Tibial artery (tissue), 4 donors: ENCODE results near the gene PTPN2.

ENCODE experiments used
- DNase-seq, 2 donors: peaks; one replicate each; pipeline ENCODE4 v3.0.0-alpha.2; 2019
- H3K27ac ChIP-seq, 2 donors: fragments of 200-600 bp; sonication (generic) in 1 of 2; 1 replicate in 1 of 2; 2 replicates in 1 of 2; pipeline ENCODE4 v1.5.1; 2018 to 2019; ENCODE audit warnings: mild to moderate bottlenecking in 1 of 2
- H3K27me3 ChIP-seq, 2 donors: fragments of 200-600 bp; sonication (generic) in 1 of 2; one replicate each; pipeline versions ENCODE4 v1.5.1 to v1.6.0; 2016 to 2019
- H3K36me3 ChIP-seq, 3 donors: fragments of 200-600 bp; sonication (generic) in 2 of 3; one replicate each; pipeline ENCODE4 v1.5.1; 2016 to 2019; ENCODE audit warnings: mild to moderate bottlenecking in 2 of 3
- H3K4me1 ChIP-seq, 4 donors: fragments of 200-600 bp; sonication (generic) in 2 of 4; 1 replicate in 3 of 4; 2 replicates in 1 of 4; pipeline ENCODE4 v1.5.1; 2016 to 2019
- H3K4me3 ChIP-seq, 2 donors: fragments of 200-600 bp; sonication (generic) in 1 of 2; 1 replicate in 1 of 2; 2 replicates in 1 of 2; pipeline ENCODE4 v1.5.1; 2018 to 2019; ENCODE audit warnings: mild to moderate bottlenecking in 2 of 2
- H3K9me3 ChIP-seq, 3 donors: fragments of 200-600 bp; sonication (generic) in 1 of 3; one replicate each; pipeline ENCODE4 v1.5.1; 2016 to 2019
- CTCF ChIP-seq, 2 experiments: fragments of 200-600 bp in 1 of 2; fragments of 450-650 bp in 1 of 2; IDR thresholded peaks; one replicate each; pipeline ENCODE4 v1.5.1; 2017 to 2019; ENCODE audit warnings: antibody characterized with exemption in 2 of 2, mild to moderate bottlenecking in 1 of 2, moderate library complexity in 1 of 2
- intact Hi-C: fragments of 100-400 bp; cut with DNase I; formaldehyde crosslinking; loops from one replicate; pipeline ENCODE4 v1.15.0; 2023; ENCODE audit warnings: low total_unique reads

The PTPN2 gene

GRCh38 chr18:12848405-12848804, 35.6 kb downstream of the PTPN2 start:
- DNase-seq = no peak
- Histone ChIP-seq H3K4me3 (no peak overlapping the region), H3K4me1 (no peaks in the 10 kb centered on the region), H3K36me3 (no peaks in the 10 kb centered on the region), H3K27ac (no peak overlapping the region), H3K27me3 (no peaks in the 10 kb centered on the region), H3K9me3 (no peaks in the 10 kb centered on the region)
- intact Hi-C loops = no loop called here
- TF ChIP-seq CTCF (IDR thresholded peaks at IDR 0.05) = no peak

- no peaks in the 10 kb centered on the region for H3K27me3 ChIP-seq
- peaks cover 0 to 6% (median under 1%) of the 10 kb centered on the region in 4 donors for H3K4me1 ChIP-seq
- no peak overlapping the region for H3K27ac ChIP-seq
- TF ChIP-seq CTCF (IDR thresholded peaks at IDR 0.05) = no peak
- no peaks in the 10 kb centered on the region for H3K36me3 ChIP-seq
- no peak overlapping the region for H3K4me3 ChIP-seq
- H3K9me3 ChIP-seq = no peaks in the 10 kb centered on the region
- DNase-seq = no peak
- intact Hi-C loops = no loop called here
Observed at GRCh38 chr18:12844391-12844790, 39.6 kb downstream of the PTPN2 start.

GRCh38 chr18:12843420-12844350, 40.4 kb downstream of the PTPN2 start:
- H3K9me3 ChIP-seq = no peaks in the 10 kb centered on the region
- no peak for DNase-seq
- H3K27ac ChIP-seq = no peak overlapping the region
- H3K27me3 ChIP-seq = no peaks in the 10 kb centered on the region
- no peak for TF ChIP-seq CTCF (IDR thresholded peaks at IDR 0.05)
- intact Hi-C loops = no loop called here
- no peak overlapping the region for H3K4me3 ChIP-seq
- H3K36me3 ChIP-seq = no peaks in the 10 kb centered on the region
- peaks cover 0 to 7% (median 3%) of the 10 kb centered on the region in 4 donors for H3K4me1 ChIP-seq

GRCh38 chr18:12842459-12843380, 41.3 kb downstream of the PTPN2 start:
- intact Hi-C loops = no loop called here
- Histone ChIP-seq H3K36me3 (no peaks in the 10 kb centered on the region), H3K4me3 (no peak overlapping the region), H3K9me3 (no peaks in the 10 kb centered on the region), H3K4me1 (peaks cover 0 to 15% (median 11%) of the 10 kb centered on the region in 4 donors), H3K27ac (no peak overlapping the region), H3K27me3 (no peaks in the 10 kb centered on the region)
- no peak for DNase-seq
- no peak for TF ChIP-seq CTCF (IDR thresholded peaks at IDR 0.05)

- intact Hi-C loops = no loop called here
- TF ChIP-seq CTCF (IDR thresholded peaks at IDR 0.05) = no peak
Observed at GRCh38 chr18:12841070-12841469, 43.0 kb downstream of the PTPN2 start.

More at GRCh38 chr18:12841070-12841469, 43.0 kb downstream of the PTPN2 start:
- H3K36me3 ChIP-seq = peaks cover 2 to 3% (median 3%) of the 10 kb centered on the region in 3 donors
- no peaks in the 10 kb centered on the region for H3K27me3 ChIP-seq
- no peak overlapping the region for H3K27ac ChIP-seq
- H3K4me3 ChIP-seq = no peak overlapping the region
- no peak for DNase-seq
- no peaks in the 10 kb centered on the region for H3K9me3 ChIP-seq
- H3K4me1 ChIP-seq = peaks cover 0 to 20% (median 14%) of the 10 kb centered on the region in 4 donors
